PC-9 (cell line): ENCODE results near the gene MMAB. TPM values are rescaled to one million over a fixed set of nuclear protein-coding genes. Genes with fewer than 3 reads are reported as not detected.

ENCODE experiments used
- BruUV-seq: library from RNA; stranded (reverse); fragments of 400-500 nt; replicated peaks from 2 replicates; lab custom pipeline; 2021; lab: Mats Ljungman, UMichigan
- CTCF ChIA-PET: fragments of 300-600 bp; sonication (Branson Sonifier 250); formaldehyde crosslinking; loops from one replicate; lab custom pipeline; 2022; ENCODE audit warnings: antibody characterized with exemption; lab: Charles Lee
- POLR2A ChIA-PET: fragments of 300-600 bp; sonication (Branson Sonifier 250); formaldehyde crosslinking; loops from one replicate; lab custom pipeline; 2022; ENCODE audit warnings: antibody characterized with exemption; ENCODE audit not compliant: unreplicated experiment; lab: Charles Lee
- DNase-seq, 2 experiments: peaks; one replicate each; pipeline versions ENCODE4 v3.0.0 to v3.0.0-alpha.2; 2015 to 2022; ENCODE audit warnings: mixed read lengths in 1 of 2
- H2AFZ ChIP-seq: fragments of 200-600 bp; sonication (generic); 2 replicates; pipeline ENCODE4 v1.8.1; 2017; ENCODE audit warnings: antibody characterized with exemption
- H3F3A ChIP-seq: fragments of 200-600 bp; sonication (generic); 2 replicates; pipeline ENCODE4 v1.8.1; 2017; ENCODE audit warnings: antibody characterized with exemption, mild to moderate bottlenecking, low read depth; ENCODE audit not compliant: insufficient read depth
- H3K27ac ChIP-seq: fragments of 200-600 bp; sonication (generic); 2 replicates; pipeline ENCODE4 v1.6.1; 2016; ENCODE audit warnings: mixed run types
- H3K27me3 ChIP-seq: fragments of 200-600 bp; sonication (generic); 2 replicates; pipeline ENCODE4 v1.6.1; 2016; ENCODE audit warnings: low read depth, mixed run types; ENCODE audit not compliant: insufficient read depth
- H3K36me3 ChIP-seq: fragments of 200-600 bp; sonication (generic); 2 replicates; pipeline ENCODE4 v1.6.1; 2016; ENCODE audit warnings: low read depth, mixed run types
- H3K4me1 ChIP-seq: fragments of 200-600 bp; sonication (generic); replicated peaks from 2 replicates; pipeline ENCODE4 v1.6.1; 2016; ENCODE audit warnings: mixed run types; ENCODE audit not compliant: insufficient read depth
- H3K4me2 ChIP-seq: fragments of 200-600 bp; sonication (generic); 2 replicates; pipeline ENCODE4 v1.6.1; 2017; ENCODE audit warnings: mixed run types
- H3K4me3 ChIP-seq: fragments of 200-600 bp; sonication (generic); 2 replicates; pipeline ENCODE4 v1.6.1; 2016; ENCODE audit warnings: mixed run types
- H3K79me2 ChIP-seq: fragments of 200-600 bp; sonication (generic); 2 replicates; pipeline ENCODE4 v1.6.1; 2017; ENCODE audit warnings: low read depth, mixed run types
- H3K9me2 ChIP-seq: fragments of 200-600 bp; sonication (generic); 2 replicates; pipeline ENCODE4 v1.8.1; 2017; ENCODE audit warnings: mild to moderate bottlenecking; ENCODE audit not compliant: insufficient read depth
- H3K9me3 ChIP-seq: fragments of 200-600 bp; sonication (generic); 2 replicates; pipeline ENCODE4 v1.8.1; 2016; ENCODE audit warnings: low read depth; ENCODE audit not compliant: insufficient read depth
- H4K20me1 ChIP-seq: fragments of 200-600 bp; sonication (generic); 2 replicates; pipeline ENCODE4 v1.8.1; 2017; ENCODE audit not compliant: insufficient read depth
- CTCF ChIP-seq: fragments of 200-600 bp; sonication (generic); conservative IDR thresholded peaks from 2 replicates; pipeline ENCODE4 v1.6.1; 2017; ENCODE audit warnings: mixed run types, antibody characterized with exemption, mild to moderate bottlenecking, moderate library complexity
- EZH2 ChIP-seq: fragments of 200-600 bp; sonication (generic); IDR thresholded peaks from 2 replicates; pipeline ENCODE4 v1.8.0; 2017; ENCODE audit warnings: antibody characterized with exemption, low read depth
- intact Hi-C: fragments of 100-400 bp; cut with micrococcal nuclease; formaldehyde crosslinking; loops from one replicate; pipeline ENCODE4 v1.10.0; 2022; ENCODE audit not compliant: unreplicated experiment
- total RNA-seq: library from RNA; stranded (reverse); gene quantifications from 2 replicates; pipeline ENCODE4 v1.2.3, GENCODE V29; 2021

Gene MMAB
- total RNA-seq, 1 experiment from 2014 or later = 84.3 TPM

- Histone ChIP-seq H3F3A (no peaks in the 10 kb centered on the region), H3K9me2 (no peaks in the 10 kb centered on the region), H3K9me3 (no peaks in the 10 kb centered on the region), H3K4me3 (no peak overlapping the region), H3K4me2 (no peak overlapping the region), H4K20me1 (no peaks in the 10 kb centered on the region), H3K4me1 (no peaks in the 10 kb centered on the region), H3K27ac (no peak overlapping the region), H3K27me3 (no peaks in the 10 kb centered on the region), H3K36me3 (no peaks in the 10 kb centered on the region), H3K79me2 (no peaks in the 10 kb centered on the region), H2AFZ (no peak overlapping the region)
- CTCF ChIA-PET = interaction anchor here (0.6 kb wide), 2 partner anchors 114 to 154 kb away, joined by 3 read pairs; no protein-coding TSS in a partner anchor
- no peak for DNase-seq
- POLR2A ChIA-PET = no interaction called here
- no TSS peak for BruUV-seq
- intact Hi-C loops = no loop called here
- TF ChIP-seq EZH2 = no peak
- no peak for TF ChIP-seq CTCF
Observed at GRCh38 chr12:109525279-109525585, 48.1 kb downstream of the MMAB start.

- Histone ChIP-seq H4K20me1 (no peaks in the 10 kb centered on the region), H2AFZ (no peak overlapping the region), H3K36me3 (no peaks in the 10 kb centered on the region), H3K79me2 (no peaks in the 10 kb centered on the region), H3K27ac (no peak overlapping the region), H3K9me3 (no peaks in the 10 kb centered on the region), H3K27me3 (no peaks in the 10 kb centered on the region), H3K4me2 (no peak overlapping the region), H3K4me3 (no peak overlapping the region), H3K9me2 (no peaks in the 10 kb centered on the region), H3K4me1 (no peaks in the 10 kb centered on the region), H3F3A (no peaks in the 10 kb centered on the region)
- CTCF ChIA-PET = interaction anchor here (0.6 kb wide), 2 partner anchors 113 to 154 kb away, joined by 3 read pairs; no protein-coding TSS in a partner anchor
- TF ChIP-seq EZH2 (no peak), CTCF (no peak)
- intact Hi-C loops = no loop called here
- no peak for DNase-seq
- BruUV-seq = no TSS peak
- POLR2A ChIA-PET = no interaction called here
Observed at GRCh38 chr12:109524466-109525278, 48.6 kb downstream of the MMAB start.

GRCh38 chr12:109523504-109523903 is 49.8 kb downstream of the MMAB start:
- TF ChIP-seq CTCF (no peak), EZH2 (no peak)
- POLR2A ChIA-PET = interaction anchor here (0.6 kb wide), 1 partner anchor 94 kb away, joined by 3 read pairs; no protein-coding TSS in a partner anchor
- no peak for DNase-seq
- intact Hi-C loops = no loop called here
- Histone ChIP-seq H3K79me2 (no peaks in the 10 kb centered on the region), H3K27me3 (no peaks in the 10 kb centered on the region), H3K27ac (no peak overlapping the region), H3K4me1 (no peaks in the 10 kb centered on the region), H3K4me2 (no peak overlapping the region), H3K4me3 (no peak overlapping the region), H3F3A (no peaks in the 10 kb centered on the region), H4K20me1 (no peaks in the 10 kb centered on the region), H3K9me2 (no peaks in the 10 kb centered on the region), H3K36me3 (no peaks in the 10 kb centered on the region), H2AFZ (no peak overlapping the region), H3K9me3 (no peaks in the 10 kb centered on the region)
- CTCF ChIA-PET = no interaction called here
- BruUV-seq = no TSS peak
